NCI-H2171 (cell line): ENCODE data around the gene APBB1.

Experiments
- DNase-seq: peaks from one replicate; lab custom pipeline; 2025; lab: John Stamatoyannopoulos, UW

Gene APBB1

GRCh38 chr11:6391537-6392134 lies 27.3 kb downstream of the APBB1 start:
- no peak for DNase-seq

- no peak for DNase-seq
Observed at GRCh38 chr11:6390718-6391469, 28.0 kb downstream of the APBB1 start.

GRCh38 chr11:6389905-6390717 lies 28.8 kb downstream of the APBB1 start, which contains the start of gene SMPD1:
Gene SMPD1, plus strand, starts transcription at chr11:6390474. Its CDS starts 125 bp downstream, at chr11:6390599.
- peak; percentile 60 for DNase-seq

GRCh38 chr11:6388748-6389147 lies 30.1 kb downstream of the APBB1 start:
- no peak for DNase-seq

GRCh38 chr11:6387811-6388599 lies 30.9 kb downstream of the APBB1 start:
- DNase-seq, result no peak

GRCh38 chr11:6385046-6385777 lies 33.7 kb downstream of the APBB1 start:
- DNase-seq, result no peak

GRCh38 chr11:6378640-6378989 lies 40.3 kb downstream of the APBB1 start:
- DNase-seq, result no peak

GRCh38 chr11:6377902-6378639 lies 40.8 kb downstream of the APBB1 start:
- DNase-seq, result no peak

GRCh38 chr11:6371825-6372224 lies 47.1 kb downstream of the APBB1 start:
- no peak for DNase-seq

GRCh38 chr11:6365659-6366058 lies 53.2 kb downstream of the APBB1 start:
- no peak for DNase-seq

GRCh38 chr11:6362873-6363678 lies 55.8 kb downstream of the APBB1 start:
- peak; percentile 26 for DNase-seq

GRCh38 chr11:6362185-6362872 lies 56.6 kb downstream of the APBB1 start:
- DNase-seq, result no peak

GRCh38 chr11:6360183-6360582 lies 58.7 kb downstream of the APBB1 start:
- DNase-seq, result no peak

GRCh38 chr11:6357222-6357621 lies 61.7 kb downstream of the APBB1 start:
- DNase-seq, result no peak

- no peak for DNase-seq
Observed at GRCh38 chr11:6356503-6357055, 62.3 kb downstream of the APBB1 start.

GRCh38 chr11:6354651-6355485 lies 64.0 kb downstream of the APBB1 start:
- DNase-seq, result no peak

GRCh38 chr11:6353367-6353987 lies 65.4 kb downstream of the APBB1 start:
- peak; percentile 74 for DNase-seq
